OCI-LY1 (cell line): ENCODE data around the gene EPDR1.

Source experiments
- H2AFZ ChIP-seq: fragments of 200-600 bp; sonication (generic), shearing (Covaris generic); 2 replicates; pipeline ENCODE4 v1.6.0; 2014; ENCODE audit warnings: antibody characterized with exemption, mild to moderate bottlenecking, low read length
- H3F3A ChIP-seq: fragments of 200-600 bp; sonication (generic), shearing (Covaris generic); 2 replicates; pipeline ENCODE4 v1.6.0; 2014; ENCODE audit warnings: mild to moderate bottlenecking, antibody characterized with exemption, low read length, moderate library complexity; ENCODE audit not compliant: insufficient read depth
- H3K27ac ChIP-seq: fragments of 200-600 bp; sonication (generic); 2 replicates; pipeline ENCODE4 v1.5.1; 2014; ENCODE audit warnings: low read length, mixed run types, mild to moderate bottlenecking, low read depth; ENCODE audit not compliant: poor library complexity, severe bottlenecking
- H3K27me3 ChIP-seq: fragments of 200-600 bp; sonication (generic); 2 replicates; pipeline ENCODE4 v1.6.0; 2014; ENCODE audit warnings: antibody characterized with exemption, mild to moderate bottlenecking, low read length, moderate library complexity; ENCODE audit not compliant: insufficient read depth
- H3K36me3 ChIP-seq: fragments of 200-600 bp; sonication (generic); 2 replicates; pipeline ENCODE4 v1.6.1; 2014; ENCODE audit warnings: mild to moderate bottlenecking, antibody characterized with exemption, low read length, moderate library complexity, mixed read lengths; ENCODE audit not compliant: insufficient read depth
- H3K4me1 ChIP-seq: fragments of 200-600 bp; sonication (generic); 2 replicates; pipeline ENCODE4 v1.5.1; 2014; ENCODE audit warnings: mild to moderate bottlenecking, low read length, moderate library complexity; ENCODE audit not compliant: insufficient read depth, severe bottlenecking
- H3K4me2 ChIP-seq: fragments of 200-600 bp; sonication (generic), shearing (Covaris generic); 2 replicates; pipeline ENCODE4 v1.6.1; 2014; ENCODE audit warnings: low read length
- H3K4me3 ChIP-seq: fragments of 200-600 bp; sonication (generic); 2 replicates; pipeline ENCODE4 v1.5.1; 2014; ENCODE audit warnings: low read length, low read depth, mild to moderate bottlenecking, mixed read lengths; ENCODE audit not compliant: poor library complexity, severe bottlenecking
- H3K79me2 ChIP-seq: fragments of 200-600 bp; shearing (Covaris generic); 2 replicates; pipeline ENCODE4 v1.6.1; 2016; ENCODE audit warnings: mixed run types, low read length, mixed read lengths; ENCODE audit not compliant: insufficient read depth
- H3K9ac ChIP-seq: fragments of 200-600 bp; sonication (generic), shearing (Covaris generic); 2 replicates; pipeline ENCODE4 v1.6.1; 2014; ENCODE audit warnings: mild to moderate bottlenecking, low read length, mixed read lengths
- H3K9me2 ChIP-seq: fragments of 200-600 bp; sonication (generic), shearing (Covaris generic); 2 replicates; pipeline ENCODE4 v1.6.1; 2014; ENCODE audit warnings: low read depth, mild to moderate bottlenecking, low read length, mixed read lengths
- H3K9me3 ChIP-seq: fragments of 200-600 bp; shearing (Covaris generic); 2 replicates; pipeline ENCODE4 v1.6.1; 2014; ENCODE audit warnings: low read length, mixed read lengths
- H4K20me1 ChIP-seq: fragments of 200-600 bp; sonication (generic), shearing (Covaris generic); 2 replicates; pipeline ENCODE4 v1.6.0; 2016; ENCODE audit warnings: mild to moderate bottlenecking, low read length; ENCODE audit not compliant: insufficient read depth
- EZH2 ChIP-seq: fragments of 200-600 bp; sonication (generic), shearing (Covaris generic); IDR thresholded peaks from 2 replicates; pipeline ENCODE4 v1.8.0; 2017; ENCODE audit warnings: borderline replicate concordance, mixed run types, mild to moderate bottlenecking, antibody characterized with exemption, low read length, moderate library complexity, mixed read lengths
- TF ChIP-seq, protein P1 (sequence below): fragments of 200-600 bp; sonication (generic), shearing (Covaris generic); IDR thresholded peaks from 2 replicates; pipeline ENCODE4 v1.5.1; 2017; ENCODE audit warnings: mild to moderate bottlenecking, antibody characterized with exemption, low read length, moderate library complexity, mixed read lengths

The EPDR1 gene

DNA sequence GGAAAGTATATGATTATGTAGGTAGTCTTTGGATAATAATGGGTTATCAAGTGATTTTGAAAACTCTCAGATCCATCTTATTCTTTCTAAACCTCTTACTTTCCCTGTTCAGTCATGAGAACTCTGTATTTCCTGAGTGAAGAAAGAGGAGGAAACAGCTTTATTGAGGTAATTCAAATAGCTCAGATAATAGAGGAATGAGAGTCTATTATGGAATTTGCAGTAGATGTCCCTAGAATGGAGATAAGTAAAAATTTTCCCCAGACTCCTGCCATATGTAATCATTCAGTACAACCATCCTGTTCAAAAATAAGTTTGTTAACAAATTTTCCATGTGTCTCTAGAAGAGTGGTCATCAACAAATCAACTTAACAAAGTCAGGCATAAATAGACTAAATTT lies 36.4 kb downstream of the EPDR1 start:
- Histone ChIP-seq H3K36me3 (no peaks in the 10 kb centered on the region), H3K4me3 (no peak overlapping the region), H3K9me2 (no peaks in the 10 kb centered on the region), H3K4me2 (no peak overlapping the region), H2AFZ (no peak overlapping the region), H3K27me3 (no peaks in the 10 kb centered on the region), H3K9ac (no peak overlapping the region), H3K4me1 (no peaks in the 10 kb centered on the region), H3F3A (no peaks in the 10 kb centered on the region), H4K20me1 (no peaks in the 10 kb centered on the region), H3K9me3 (no peaks in the 10 kb centered on the region), H3K27ac (no peak overlapping the region), H3K79me2 (no peaks in the 10 kb centered on the region)
- TF ChIP-seq, protein P1, sequence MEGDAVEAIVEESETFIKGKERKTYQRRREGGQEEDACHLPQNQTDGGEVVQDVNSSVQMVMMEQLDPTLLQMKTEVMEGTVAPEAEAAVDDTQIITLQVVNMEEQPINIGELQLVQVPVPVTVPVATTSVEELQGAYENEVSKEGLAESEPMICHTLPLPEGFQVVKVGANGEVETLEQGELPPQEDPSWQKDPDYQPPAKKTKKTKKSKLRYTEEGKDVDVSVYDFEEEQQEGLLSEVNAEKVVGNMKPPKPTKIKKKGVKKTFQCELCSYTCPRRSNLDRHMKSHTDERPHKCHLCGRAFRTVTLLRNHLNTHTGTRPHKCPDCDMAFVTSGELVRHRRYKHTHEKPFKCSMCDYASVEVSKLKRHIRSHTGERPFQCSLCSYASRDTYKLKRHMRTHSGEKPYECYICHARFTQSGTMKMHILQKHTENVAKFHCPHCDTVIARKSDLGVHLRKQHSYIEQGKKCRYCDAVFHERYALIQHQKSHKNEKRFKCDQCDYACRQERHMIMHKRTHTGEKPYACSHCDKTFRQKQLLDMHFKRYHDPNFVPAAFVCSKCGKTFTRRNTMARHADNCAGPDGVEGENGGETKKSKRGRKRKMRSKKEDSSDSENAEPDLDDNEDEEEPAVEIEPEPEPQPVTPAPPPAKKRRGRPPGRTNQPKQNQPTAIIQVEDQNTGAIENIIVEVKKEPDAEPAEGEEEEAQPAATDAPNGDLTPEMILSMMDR = no peak
- no peak for TF ChIP-seq EZH2

DNA sequence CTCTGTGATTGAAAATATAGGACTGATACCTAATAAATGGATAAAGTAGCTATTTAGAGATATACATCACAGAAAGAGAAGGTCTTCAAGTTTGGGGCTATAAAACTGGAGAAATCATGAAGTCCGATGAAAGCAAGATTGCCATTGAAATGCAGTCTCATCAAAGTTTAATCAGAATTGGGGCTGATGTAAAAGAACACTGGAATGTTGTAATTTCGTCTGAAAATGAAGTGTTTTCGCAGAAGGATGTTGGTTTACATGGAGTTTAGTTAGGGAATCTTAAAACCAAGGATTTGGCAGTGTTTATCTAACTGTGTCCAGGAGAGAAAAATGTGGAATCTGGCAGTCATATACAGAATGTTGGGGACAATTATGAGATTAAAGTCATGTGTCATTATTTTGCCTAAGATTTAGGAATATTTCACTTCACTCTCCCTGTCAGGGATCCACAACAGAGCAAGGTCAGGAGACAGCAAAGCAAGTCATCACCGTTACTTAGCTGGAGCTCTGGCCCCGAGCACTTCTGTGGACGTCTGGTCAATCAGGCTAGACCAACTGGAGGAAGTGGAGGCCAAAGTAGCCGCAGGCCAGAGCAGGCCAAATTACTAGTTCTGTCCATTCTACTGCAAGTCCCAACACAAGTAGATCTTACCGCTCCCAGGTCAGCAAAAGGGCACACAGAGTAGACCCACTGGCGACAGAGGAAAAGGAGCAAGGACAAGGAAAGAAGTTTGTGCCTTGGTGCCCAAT lies 37.0 kb downstream of the EPDR1 start:
- Histone ChIP-seq H3K27me3 (no peaks in the 10 kb centered on the region), H4K20me1 (no peaks in the 10 kb centered on the region), H3K4me1 (no peaks in the 10 kb centered on the region), H3K27ac (no peak overlapping the region), H3K9me3 (no peaks in the 10 kb centered on the region), H3K9ac (no peak overlapping the region), H3K4me2 (no peak overlapping the region), H3K36me3 (no peaks in the 10 kb centered on the region), H3K79me2 (no peaks in the 10 kb centered on the region), H3K9me2 (no peaks in the 10 kb centered on the region), H3F3A (no peaks in the 10 kb centered on the region), H2AFZ (no peak overlapping the region), H3K4me3 (no peak overlapping the region)
- TF ChIP-seq, protein P1 = no peak
- no peak for TF ChIP-seq EZH2

DNA sequence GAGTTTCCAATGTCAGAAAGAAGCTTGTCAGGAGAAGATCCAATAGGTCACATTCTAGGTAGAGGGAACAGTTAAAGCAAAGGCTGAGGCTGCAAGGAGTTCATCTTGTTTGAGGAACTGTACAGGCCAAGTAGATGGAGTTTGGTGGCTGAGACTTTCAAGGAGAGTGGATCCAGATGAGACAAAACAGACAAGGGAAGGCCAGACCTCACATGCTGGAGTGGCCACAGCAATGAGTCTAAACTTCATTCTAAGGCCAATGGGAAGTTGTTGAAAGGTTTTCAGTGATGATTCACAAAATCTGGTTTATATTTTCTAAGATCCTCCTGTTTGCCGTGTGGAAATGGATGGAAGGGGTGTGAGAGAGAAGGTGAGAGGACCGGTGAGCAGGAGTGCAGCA lies 40.0 kb downstream of the EPDR1 start:
- no peaks in the 10 kb centered on the region for H3K9me2 ChIP-seq
- H3F3A ChIP-seq = no peaks in the 10 kb centered on the region
- H3K9ac ChIP-seq = no peak overlapping the region
- H3K4me3 ChIP-seq = no peak overlapping the region
- no peak overlapping the region for H2AFZ ChIP-seq
- no peaks in the 10 kb centered on the region for H3K27me3 ChIP-seq
- H3K9me3 ChIP-seq = no peaks in the 10 kb centered on the region
- H3K27ac ChIP-seq = no peak overlapping the region
- no peaks in the 10 kb centered on the region for H3K36me3 ChIP-seq
- H3K79me2 ChIP-seq = no peaks in the 10 kb centered on the region
- no peak overlapping the region for H3K4me2 ChIP-seq
- no peaks in the 10 kb centered on the region for H4K20me1 ChIP-seq
- H3K4me1 ChIP-seq = no peaks in the 10 kb centered on the region
- TF ChIP-seq, protein P1 = no peak
- no peak for TF ChIP-seq EZH2
